ENCODE results near the gene CLEC7A.

DNA sequence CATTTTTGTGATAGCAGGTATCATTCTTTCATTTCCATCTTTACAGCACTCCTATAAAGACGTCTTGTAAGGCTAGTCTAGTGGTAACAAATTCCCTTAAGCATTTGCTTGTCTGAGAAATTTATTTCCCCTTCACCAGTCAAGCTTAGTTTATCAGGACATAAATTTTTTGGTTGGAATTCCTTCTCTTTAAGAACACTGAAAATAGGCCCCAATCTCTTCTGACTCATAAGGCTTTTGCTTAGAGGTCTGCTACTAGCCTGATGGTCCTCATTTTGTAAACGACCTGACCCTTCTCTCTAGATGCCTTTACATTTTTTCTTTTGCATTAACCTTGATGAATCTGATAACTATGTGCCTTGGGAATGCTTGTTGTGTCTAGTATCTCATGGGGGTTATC is 21.6 kb upstream of the CLEC7A start:
- no peak for TF ChIP-seq TAF1 (IDR thresholded peaks at IDR 0.05; ENCODE audit: borderline replicate concordance, insufficient read depth, low read length)
- TF ChIP-seq, protein P1, sequence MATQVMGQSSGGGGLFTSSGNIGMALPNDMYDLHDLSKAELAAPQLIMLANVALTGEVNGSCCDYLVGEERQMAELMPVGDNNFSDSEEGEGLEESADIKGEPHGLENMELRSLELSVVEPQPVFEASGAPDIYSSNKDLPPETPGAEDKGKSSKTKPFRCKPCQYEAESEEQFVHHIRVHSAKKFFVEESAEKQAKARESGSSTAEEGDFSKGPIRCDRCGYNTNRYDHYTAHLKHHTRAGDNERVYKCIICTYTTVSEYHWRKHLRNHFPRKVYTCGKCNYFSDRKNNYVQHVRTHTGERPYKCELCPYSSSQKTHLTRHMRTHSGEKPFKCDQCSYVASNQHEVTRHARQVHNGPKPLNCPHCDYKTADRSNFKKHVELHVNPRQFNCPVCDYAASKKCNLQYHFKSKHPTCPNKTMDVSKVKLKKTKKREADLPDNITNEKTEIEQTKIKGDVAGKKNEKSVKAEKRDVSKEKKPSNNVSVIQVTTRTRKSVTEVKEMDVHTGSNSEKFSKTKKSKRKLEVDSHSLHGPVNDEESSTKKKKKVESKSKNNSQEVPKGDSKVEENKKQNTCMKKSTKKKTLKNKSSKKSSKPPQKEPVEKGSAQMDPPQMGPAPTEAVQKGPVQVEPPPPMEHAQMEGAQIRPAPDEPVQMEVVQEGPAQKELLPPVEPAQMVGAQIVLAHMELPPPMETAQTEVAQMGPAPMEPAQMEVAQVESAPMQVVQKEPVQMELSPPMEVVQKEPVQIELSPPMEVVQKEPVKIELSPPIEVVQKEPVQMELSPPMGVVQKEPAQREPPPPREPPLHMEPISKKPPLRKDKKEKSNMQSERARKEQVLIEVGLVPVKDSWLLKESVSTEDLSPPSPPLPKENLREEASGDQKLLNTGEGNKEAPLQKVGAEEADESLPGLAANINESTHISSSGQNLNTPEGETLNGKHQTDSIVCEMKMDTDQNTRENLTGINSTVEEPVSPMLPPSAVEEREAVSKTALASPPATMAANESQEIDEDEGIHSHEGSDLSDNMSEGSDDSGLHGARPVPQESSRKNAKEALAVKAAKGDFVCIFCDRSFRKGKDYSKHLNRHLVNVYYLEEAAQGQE (IDR thresholded peaks at IDR 0.05; ENCODE audit: insufficient read depth in 1 of 2, low read depth in 2 of 2, low read length in 2 of 2), result no peak

Data from PFSK-1 (cell line).